Measurements from ENCODE around the gene ARFIP2. TPM values are rescaled to one million over a fixed set of nuclear protein-coding genes. Genes with fewer than 3 reads are reported as not detected.
"Not testable (repeated sequence)": the region's sequence is repeated elsewhere in the genome, so short reads cannot be mapped to it uniquely, and the experiment has no call there.

Gene ARFIP2
- total and polyA plus RNA-seq, 2 donors from 2014 or later: 45.6 to 62.3 TPM

GRCh38 chr11:6526411-6527135, 45.4 kb upstream of the ARFIP2 start:
- TF ChIP-seq, protein P1, sequence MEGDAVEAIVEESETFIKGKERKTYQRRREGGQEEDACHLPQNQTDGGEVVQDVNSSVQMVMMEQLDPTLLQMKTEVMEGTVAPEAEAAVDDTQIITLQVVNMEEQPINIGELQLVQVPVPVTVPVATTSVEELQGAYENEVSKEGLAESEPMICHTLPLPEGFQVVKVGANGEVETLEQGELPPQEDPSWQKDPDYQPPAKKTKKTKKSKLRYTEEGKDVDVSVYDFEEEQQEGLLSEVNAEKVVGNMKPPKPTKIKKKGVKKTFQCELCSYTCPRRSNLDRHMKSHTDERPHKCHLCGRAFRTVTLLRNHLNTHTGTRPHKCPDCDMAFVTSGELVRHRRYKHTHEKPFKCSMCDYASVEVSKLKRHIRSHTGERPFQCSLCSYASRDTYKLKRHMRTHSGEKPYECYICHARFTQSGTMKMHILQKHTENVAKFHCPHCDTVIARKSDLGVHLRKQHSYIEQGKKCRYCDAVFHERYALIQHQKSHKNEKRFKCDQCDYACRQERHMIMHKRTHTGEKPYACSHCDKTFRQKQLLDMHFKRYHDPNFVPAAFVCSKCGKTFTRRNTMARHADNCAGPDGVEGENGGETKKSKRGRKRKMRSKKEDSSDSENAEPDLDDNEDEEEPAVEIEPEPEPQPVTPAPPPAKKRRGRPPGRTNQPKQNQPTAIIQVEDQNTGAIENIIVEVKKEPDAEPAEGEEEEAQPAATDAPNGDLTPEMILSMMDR (IDR thresholded peaks at IDR 0.05; ENCODE audit: borderline replicate concordance, extremely low read depth, insufficient read depth): no peak
- peaks cover 0 to 4% (median 0%) of the 10 kb centered on the region in 3 donors for H3K36me3 ChIP-seq (ENCODE audit: control insufficient read depth in 2 of 3, insufficient read depth in 3 of 3, low read length in 3 of 3)
- H3K4me1 ChIP-seq (ENCODE audit: control insufficient read depth in 2 of 3, insufficient read depth in 2 of 3, low read depth in 1 of 3, low read length in 3 of 3): no peaks in the 10 kb centered on the region
- intact Hi-C loops (cut with DNase I): no loop called here
- H3K27me3 ChIP-seq (ENCODE audit: control insufficient read depth, insufficient read depth, low read length): no peaks in the 10 kb centered on the region
- H3K9me3 ChIP-seq (ENCODE audit: control insufficient read depth in 2 of 3, insufficient read depth in 1 of 3, low read length in 3 of 3): no peaks in the 10 kb centered on the region
- H3K4me3 ChIP-seq (ENCODE audit: low read length in 3 of 3): no peak overlapping the region
- H3K9ac ChIP-seq (ENCODE audit: low read length in 3 of 3): no peak overlapping the region
- DNase-seq (no peak), FAIRE-seq (no peak)
- H3K27ac ChIP-seq (ENCODE audit: low read depth in 2 of 2, low read length in 2 of 2): no peak overlapping the region

GRCh38 chr11:6523253-6523652, 42.1 kb upstream of the ARFIP2 start:
- FAIRE-seq: no peak
- no peak overlapping the region for H3K9ac ChIP-seq (ENCODE audit: low read length in 3 of 3)
- TF ChIP-seq, protein P1 (IDR thresholded peaks at IDR 0.05; ENCODE audit: borderline replicate concordance, extremely low read depth, insufficient read depth): no peak
- H3K36me3 ChIP-seq (ENCODE audit: control insufficient read depth in 2 of 3, insufficient read depth in 3 of 3, low read length in 3 of 3): peaks cover 0 to 7% (median 3%) of the 10 kb centered on the region in 3 donors
- H3K4me3 ChIP-seq (ENCODE audit: low read length in 3 of 3): no peak overlapping the region
- H3K27ac ChIP-seq (ENCODE audit: low read depth in 2 of 2, low read length in 2 of 2): no peak overlapping the region
- no peaks in the 10 kb centered on the region for H3K4me1 ChIP-seq (ENCODE audit: control insufficient read depth in 2 of 3, insufficient read depth in 2 of 3, low read depth in 1 of 3, low read length in 3 of 3)
- H3K27me3 ChIP-seq (ENCODE audit: control insufficient read depth, insufficient read depth, low read length): no peaks in the 10 kb centered on the region
- no peaks in the 10 kb centered on the region for H3K9me3 ChIP-seq (ENCODE audit: control insufficient read depth in 2 of 3, insufficient read depth in 1 of 3, low read length in 3 of 3)
- intact Hi-C loops (cut with DNase I): no loop called here
- no peak for DNase-seq

GRCh38 chr11:6521946-6522345, 40.8 kb upstream of the ARFIP2 start:
- DNase-seq; H3K27ac ChIP-seq (ENCODE audit: low read depth in 2 of 2, low read length in 2 of 2); H3K36me3 ChIP-seq (ENCODE audit: control insufficient read depth in 2 of 3, insufficient read depth in 3 of 3, low read length in 3 of 3); H3K4me1 ChIP-seq (ENCODE audit: control insufficient read depth in 2 of 3, insufficient read depth in 2 of 3, low read depth in 1 of 3, low read length in 3 of 3); H3K9me3 ChIP-seq (ENCODE audit: control insufficient read depth in 2 of 3, insufficient read depth in 1 of 3, low read length in 3 of 3); H3K4me3 ChIP-seq (ENCODE audit: low read length in 3 of 3); FAIRE-seq; intact Hi-C loops (cut with DNase I); H3K27me3 ChIP-seq (ENCODE audit: control insufficient read depth, insufficient read depth, low read length); H3K9ac ChIP-seq (ENCODE audit: low read length in 3 of 3): not testable (repeated sequence)

GRCh38 chr11:6520265-6520664, 39.1 kb upstream of the ARFIP2 start:
- TF ChIP-seq, protein P1 (IDR thresholded peaks at IDR 0.05; ENCODE audit: borderline replicate concordance, extremely low read depth, insufficient read depth): no peak
- FAIRE-seq (no peak), DNase-seq (no peak)
- Histone ChIP-seq H3K9ac (ENCODE audit: low read length in 3 of 3) (no peak overlapping the region), H3K4me3 (ENCODE audit: low read length in 3 of 3) (no peak overlapping the region), H3K4me1 (ENCODE audit: control insufficient read depth in 2 of 3, insufficient read depth in 2 of 3, low read depth in 1 of 3, low read length in 3 of 3) (no peaks in the 10 kb centered on the region), H3K27ac (ENCODE audit: low read depth in 2 of 2, low read length in 2 of 2) (no peak overlapping the region), H3K36me3 (ENCODE audit: control insufficient read depth in 2 of 3, insufficient read depth in 3 of 3, low read length in 3 of 3) (peaks cover 0 to 7% (median 3%) of the 10 kb centered on the region in 3 donors), H3K27me3 (ENCODE audit: control insufficient read depth, insufficient read depth, low read length) (no peaks in the 10 kb centered on the region), H3K9me3 (ENCODE audit: control insufficient read depth in 2 of 3, insufficient read depth in 1 of 3, low read length in 3 of 3) (no peaks in the 10 kb centered on the region)
- intact Hi-C loops (cut with DNase I): no loop called here

All from kidney (tissue), 14 donors.